PFSK-1 (cell line): Measurements from ENCODE around the gene OR6X1. TPM values are rescaled to one million over a fixed set of nuclear protein-coding genes. Genes with fewer than 3 reads are reported as not detected.

Experiments used
- FOXP2 ChIP-seq: optimal IDR thresholded peaks from 2 replicates; pipeline ENCODE3; 2011; ENCODE audit warnings: borderline replicate concordance, control low read depth, inconsistent platforms; ENCODE audit not compliant: insufficient read depth; ENCODE audit errors: extremely low read length, extremely low read depth
- POLR2AphosphoS5 ChIP-seq: IDR thresholded peaks from 2 replicates; pipeline ENCODE4 v1.6.1; 2012; ENCODE audit warnings: low read depth, mild to moderate bottlenecking, control low read depth, low read length, moderate library complexity
- SIN3A ChIP-seq: IDR thresholded peaks from 2 replicates; pipeline ENCODE4 v1.6.1; 2012; ENCODE audit warnings: mild to moderate bottlenecking, low read length, moderate library complexity, borderline replicate concordance; ENCODE audit not compliant: insufficient read depth
- TAF1 ChIP-seq: IDR thresholded peaks from 2 replicates; pipeline ENCODE4 v1.6.1; 2012; ENCODE audit warnings: low read length, control low read depth, borderline replicate concordance; ENCODE audit not compliant: insufficient read depth
- polyA plus RNA-seq: library from polyadenylated mRNA; unstranded; fragments of >200 nt; gene quantifications from one replicate; pipeline ENCODE4 v1.2.1, GENCODE V29; 2012; ENCODE audit warnings: low read depth, missing spikeins; ENCODE audit not compliant: insufficient read length
- TF ChIP-seq, protein P1 (sequence below), 2 experiments: IDR thresholded peaks; 2 replicates each; pipeline versions ENCODE4 v1.6.1 to v1.8.0; 2011 to 2012; ENCODE audit warnings: low read depth in 2 of 2, low read length in 2 of 2, control low read depth in 1 of 2, inconsistent platforms in 1 of 2, mild to moderate bottlenecking in 1 of 2, moderate library complexity in 1 of 2; ENCODE audit not compliant: insufficient read depth in 1 of 2

Gene OR6X1
- not detected for polyA plus RNA-seq

GRCh38 chr11:123754101-123754568 lies at the start of gene OR6X1:
TSS of gene OR6X1 (minus strand) at chr11:123754518. CDS start at chr11:123754518, 0 bp downstream.
- TF ChIP-seq FOXP2 (no peak), SIN3A (no peak), TAF1 (no peak), POLR2AphosphoS5 (no peak)
- TF ChIP-seq, protein P1, sequence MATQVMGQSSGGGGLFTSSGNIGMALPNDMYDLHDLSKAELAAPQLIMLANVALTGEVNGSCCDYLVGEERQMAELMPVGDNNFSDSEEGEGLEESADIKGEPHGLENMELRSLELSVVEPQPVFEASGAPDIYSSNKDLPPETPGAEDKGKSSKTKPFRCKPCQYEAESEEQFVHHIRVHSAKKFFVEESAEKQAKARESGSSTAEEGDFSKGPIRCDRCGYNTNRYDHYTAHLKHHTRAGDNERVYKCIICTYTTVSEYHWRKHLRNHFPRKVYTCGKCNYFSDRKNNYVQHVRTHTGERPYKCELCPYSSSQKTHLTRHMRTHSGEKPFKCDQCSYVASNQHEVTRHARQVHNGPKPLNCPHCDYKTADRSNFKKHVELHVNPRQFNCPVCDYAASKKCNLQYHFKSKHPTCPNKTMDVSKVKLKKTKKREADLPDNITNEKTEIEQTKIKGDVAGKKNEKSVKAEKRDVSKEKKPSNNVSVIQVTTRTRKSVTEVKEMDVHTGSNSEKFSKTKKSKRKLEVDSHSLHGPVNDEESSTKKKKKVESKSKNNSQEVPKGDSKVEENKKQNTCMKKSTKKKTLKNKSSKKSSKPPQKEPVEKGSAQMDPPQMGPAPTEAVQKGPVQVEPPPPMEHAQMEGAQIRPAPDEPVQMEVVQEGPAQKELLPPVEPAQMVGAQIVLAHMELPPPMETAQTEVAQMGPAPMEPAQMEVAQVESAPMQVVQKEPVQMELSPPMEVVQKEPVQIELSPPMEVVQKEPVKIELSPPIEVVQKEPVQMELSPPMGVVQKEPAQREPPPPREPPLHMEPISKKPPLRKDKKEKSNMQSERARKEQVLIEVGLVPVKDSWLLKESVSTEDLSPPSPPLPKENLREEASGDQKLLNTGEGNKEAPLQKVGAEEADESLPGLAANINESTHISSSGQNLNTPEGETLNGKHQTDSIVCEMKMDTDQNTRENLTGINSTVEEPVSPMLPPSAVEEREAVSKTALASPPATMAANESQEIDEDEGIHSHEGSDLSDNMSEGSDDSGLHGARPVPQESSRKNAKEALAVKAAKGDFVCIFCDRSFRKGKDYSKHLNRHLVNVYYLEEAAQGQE (IDR thresholded peaks at IDR 0.05; ENCODE audit: insufficient read depth in 1 of 2, low read depth in 2 of 2, low read length in 2 of 2): no peak

DNA sequence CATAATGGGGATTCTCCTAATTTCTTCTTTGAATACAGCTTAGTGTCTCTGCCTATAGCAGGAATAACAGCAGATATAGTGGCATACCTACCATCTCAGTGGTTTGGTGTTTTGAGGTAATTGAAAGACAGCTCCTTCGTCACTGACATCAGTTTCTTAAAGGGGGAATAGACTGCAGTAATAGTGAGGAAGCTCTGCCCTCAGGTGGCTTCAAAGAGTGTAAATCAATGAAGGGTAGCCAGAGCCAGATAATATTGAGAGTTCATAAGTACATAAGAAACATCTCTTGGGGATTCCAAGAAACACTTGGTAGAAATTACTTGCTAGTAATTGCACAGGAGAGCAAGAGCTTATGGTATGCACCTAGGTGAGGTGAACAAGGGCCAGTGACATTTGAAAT lies 47.4 kb upstream of the OR6X1 start:
- TF ChIP-seq POLR2AphosphoS5 (no peak), TAF1 (no peak)

GRCh38 chr11:123800036-123800435 lies 45.7 kb upstream of the OR6X1 start:
- no peak for TF ChIP-seq TAF1
- no peak for TF ChIP-seq POLR2AphosphoS5
- no peak for TF ChIP-seq SIN3A
- TF ChIP-seq, protein P1 (IDR thresholded peaks at IDR 0.05; ENCODE audit: insufficient read depth in 1 of 2, low read depth in 2 of 2, low read length in 2 of 2): no peak
- TF ChIP-seq FOXP2: no peak

GRCh38 chr11:123799438-123799837 lies 45.1 kb upstream of the OR6X1 start:
- TF ChIP-seq, protein P1 (IDR thresholded peaks at IDR 0.05; ENCODE audit: insufficient read depth in 1 of 2, low read depth in 2 of 2, low read length in 2 of 2): no peak
- TF ChIP-seq FOXP2 (no peak), SIN3A (no peak), TAF1 (no peak), POLR2AphosphoS5 (no peak)

- TF ChIP-seq FOXP2 (no peak), SIN3A (no peak), POLR2AphosphoS5 (no peak), TAF1 (no peak)
- TF ChIP-seq, protein P1 (IDR thresholded peaks at IDR 0.05; ENCODE audit: insufficient read depth in 1 of 2, low read depth in 2 of 2, low read length in 2 of 2): no peak
These were observed 44.4 kb upstream of the OR6X1 start for GRCh38 chr11:123798513-123799252.
